ENCODE data around the gene PITPNM3. TPM values are rescaled to one million over a fixed set of nuclear protein-coding genes. Genes with fewer than 3 reads are reported as not detected.

Gene PITPNM3
- total RNA-seq, 2 experiments from 2014 or later, result 0.87 to 0.92 TPM

DNA sequence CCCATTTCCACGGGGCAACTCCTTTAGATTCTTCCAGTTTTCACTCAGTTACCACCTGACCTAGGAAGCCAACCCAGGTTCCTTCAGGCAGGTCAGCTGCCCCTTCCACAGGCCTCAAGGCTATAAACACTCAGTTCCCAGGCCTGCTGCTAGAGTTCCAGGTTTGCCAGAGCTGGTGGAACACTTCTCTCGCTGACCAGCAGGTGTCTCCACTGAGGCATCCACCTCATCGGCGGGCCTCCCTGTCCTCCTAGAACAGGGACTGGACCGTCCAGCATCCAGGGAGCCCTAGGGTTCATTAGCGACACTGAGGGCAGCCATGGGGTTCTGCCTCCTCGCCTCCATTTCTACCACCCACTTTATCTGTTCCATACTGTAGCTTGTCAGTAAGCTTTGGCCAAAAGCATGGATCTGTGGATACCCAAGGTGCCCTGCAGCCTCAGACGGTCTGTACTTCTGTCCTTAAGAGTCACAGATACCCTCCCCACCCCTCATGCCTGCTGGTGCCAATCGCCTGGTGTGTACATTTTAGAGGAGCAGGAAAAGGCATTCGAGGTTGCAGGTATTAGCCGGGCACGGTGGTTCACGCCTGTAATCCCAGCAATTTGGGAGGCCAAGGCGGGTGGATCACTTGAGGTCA lies 83.1 kb downstream of the PITPNM3 start:
- Mint-ChIP-seq H3K27ac (no peak overlapping the region), H3K36me3 (ENCODE audit: low read depth) (no peaks in the 10 kb centered on the region), H3K27me3 (no peaks in the 10 kb centered on the region), H3K4me3 (no peak overlapping the region), H3K4me1 (ENCODE audit: low read depth) (no peaks in the 10 kb centered on the region), H3K9me3 (no peaks in the 10 kb centered on the region)
- CTCF ChIA-PET, result interaction anchor here (0.6 to 2.1 kb wide), 33 partner anchors 8 to 370 kb away, joined by 3 to 13 read pairs (median 4); partner anchors contain the start of genes C17orf100, MED31 and PIMREG
- POLR2A ChIA-PET, result no interaction called here
- DNase-seq (peak; percentile 80), ATAC-seq (peak; percentile 91)
- TF ChIP-seq, protein P1, sequence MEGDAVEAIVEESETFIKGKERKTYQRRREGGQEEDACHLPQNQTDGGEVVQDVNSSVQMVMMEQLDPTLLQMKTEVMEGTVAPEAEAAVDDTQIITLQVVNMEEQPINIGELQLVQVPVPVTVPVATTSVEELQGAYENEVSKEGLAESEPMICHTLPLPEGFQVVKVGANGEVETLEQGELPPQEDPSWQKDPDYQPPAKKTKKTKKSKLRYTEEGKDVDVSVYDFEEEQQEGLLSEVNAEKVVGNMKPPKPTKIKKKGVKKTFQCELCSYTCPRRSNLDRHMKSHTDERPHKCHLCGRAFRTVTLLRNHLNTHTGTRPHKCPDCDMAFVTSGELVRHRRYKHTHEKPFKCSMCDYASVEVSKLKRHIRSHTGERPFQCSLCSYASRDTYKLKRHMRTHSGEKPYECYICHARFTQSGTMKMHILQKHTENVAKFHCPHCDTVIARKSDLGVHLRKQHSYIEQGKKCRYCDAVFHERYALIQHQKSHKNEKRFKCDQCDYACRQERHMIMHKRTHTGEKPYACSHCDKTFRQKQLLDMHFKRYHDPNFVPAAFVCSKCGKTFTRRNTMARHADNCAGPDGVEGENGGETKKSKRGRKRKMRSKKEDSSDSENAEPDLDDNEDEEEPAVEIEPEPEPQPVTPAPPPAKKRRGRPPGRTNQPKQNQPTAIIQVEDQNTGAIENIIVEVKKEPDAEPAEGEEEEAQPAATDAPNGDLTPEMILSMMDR (IDR thresholded peaks at IDR 0.05), result peak; percentile 94
- intact Hi-C loops (cut with micrococcal nuclease), result loop anchor here (10.0 kb wide), 1 partner anchor 172 kb away; the partner anchor contains the start of genes KIAA0753 and TXNDC17

GRCh38 chr17:6472517-6472916 lies 83.8 kb downstream of the PITPNM3 start:
- Mint-ChIP-seq H3K4me3 (no peak overlapping the region), H3K9me3 (no peaks in the 10 kb centered on the region), H3K27me3 (no peaks in the 10 kb centered on the region), H3K4me1 (ENCODE audit: low read depth) (no peaks in the 10 kb centered on the region), H3K27ac (no peak overlapping the region), H3K36me3 (ENCODE audit: low read depth) (no peaks in the 10 kb centered on the region)
- ATAC-seq (no peak), DNase-seq (no peak)
- TF ChIP-seq, protein P1 (IDR thresholded peaks at IDR 0.05), result no peak
- CTCF ChIA-PET, result interaction anchor here (0.6 to 2.1 kb wide), 31 partner anchors 9 to 371 kb away, joined by 3 to 13 read pairs (median 4); partner anchors contain the start of genes C17orf100, MED31 and PIMREG
- POLR2A ChIA-PET, result no interaction called here
- intact Hi-C loops (cut with micrococcal nuclease), result loop anchor here (10.0 kb wide), 1 partner anchor 172 kb away; the partner anchor contains the start of genes KIAA0753 and TXNDC17

DNA sequence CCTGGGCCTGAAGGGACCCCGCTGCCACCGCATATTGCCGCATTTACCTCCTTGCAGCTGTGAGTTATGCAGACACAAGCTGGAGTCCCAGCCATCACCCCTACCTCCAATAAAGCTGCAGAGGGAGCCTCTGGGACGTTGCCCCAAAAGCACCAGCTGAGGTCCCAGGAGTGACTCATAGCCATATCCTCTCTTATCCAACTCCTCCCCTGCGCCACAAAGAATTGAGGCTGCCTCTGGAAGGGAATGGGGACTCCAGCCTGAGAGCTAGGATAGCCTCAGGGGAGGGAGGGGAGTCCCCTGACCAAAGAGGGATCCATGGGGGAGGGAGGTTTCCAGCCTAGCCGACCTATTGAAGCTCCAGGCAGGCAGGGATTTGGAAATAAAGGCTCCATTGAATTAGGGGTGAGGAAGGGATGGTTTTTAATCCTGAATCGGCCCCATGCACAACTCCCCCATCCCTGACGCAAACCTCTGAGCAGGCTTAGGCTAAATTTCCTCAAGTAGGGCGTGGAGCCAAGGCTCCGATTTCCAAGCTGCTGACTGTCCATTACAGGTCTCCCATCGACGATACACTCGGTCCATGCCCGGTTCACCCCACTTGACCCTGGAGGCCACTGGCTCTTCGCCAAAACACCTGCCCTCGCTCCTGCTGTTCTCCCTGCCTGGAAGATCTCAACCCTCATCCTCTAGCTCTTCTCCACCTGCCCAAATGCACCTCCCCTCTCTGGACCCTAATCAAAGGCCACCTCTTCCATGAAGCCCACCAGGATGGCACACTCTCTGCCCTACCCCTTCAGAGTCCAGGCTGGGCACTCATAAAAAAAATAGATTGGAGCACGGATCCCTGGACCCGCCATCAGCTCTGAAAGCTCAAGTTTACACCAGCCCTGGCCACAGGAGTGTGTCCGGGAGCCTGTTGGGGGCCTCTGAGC lies 84.6 kb downstream of the PITPNM3 start:
- Mint-ChIP-seq H3K27me3 (no peaks in the 10 kb centered on the region), H3K36me3 (ENCODE audit: low read depth) (no peaks in the 10 kb centered on the region), H3K4me3 (no peak overlapping the region), H3K4me1 (ENCODE audit: low read depth) (no peaks in the 10 kb centered on the region), H3K9me3 (no peaks in the 10 kb centered on the region), H3K27ac (no peak overlapping the region)
- TF ChIP-seq, protein P1 (IDR thresholded peaks at IDR 0.05), result no peak
- no peak for ATAC-seq
- POLR2A ChIA-PET, result interaction anchor here (0.7 kb wide), 1 partner anchor 8 kb away, joined by 4 read pairs; no protein-coding TSS in a partner anchor
- intact Hi-C loops (cut with micrococcal nuclease), result loop anchor here (10.0 kb wide), 1 partner anchor 173 kb away; the partner anchor contains the start of genes KIAA0753 and TXNDC17
- no peak for DNase-seq
- CTCF ChIA-PET, result interaction anchor here (1.1 to 2.1 kb wide), 7 partner anchors 9 to 117 kb away, joined by 3 to 13 read pairs (median 4); no protein-coding TSS in a partner anchor

GRCh38 chr17:6470751-6471521 lies 85.4 kb downstream of the PITPNM3 start:
- H3K27me3 Mint-ChIP-seq, result no peaks in the 10 kb centered on the region
- POLR2A ChIA-PET, result interaction anchor here (0.7 kb wide), 1 partner anchor 9 kb away, joined by 4 read pairs; no protein-coding TSS in a partner anchor

More at GRCh38 chr17:6470751-6471521, 85.4 kb downstream of the PITPNM3 start:
- no peak for ATAC-seq
- Mint-ChIP-seq H3K36me3 (ENCODE audit: low read depth) (no peaks in the 10 kb centered on the region), H3K4me1 (ENCODE audit: low read depth) (no peaks in the 10 kb centered on the region), H3K9me3 (no peaks in the 10 kb centered on the region), H3K27ac (no peak overlapping the region), H3K4me3 (no peak overlapping the region)
- intact Hi-C loops (cut with micrococcal nuclease), result loop anchor here (10.0 kb wide), 1 partner anchor 174 kb away; the partner anchor contains the start of genes KIAA0753 and TXNDC17
- CTCF ChIA-PET, result no interaction called here
- TF ChIP-seq, protein P1 (IDR thresholded peaks at IDR 0.05), result no peak
- no peak for DNase-seq
